GM18909 (cell line): ENCODE measurements around the gene CHKB.
"Not testable (repeated sequence)": the region's sequence is repeated elsewhere in the genome, so short reads cannot be mapped to it uniquely, and the experiment has no call there.

ENCODE experiments used
- ATAC-seq: cut with Tn5 transposase; IDR thresholded peaks from one replicate; pipeline ENCODE4 v1.9.1; 2021; ENCODE audit warnings: mild to moderate bottlenecking; ENCODE audit not compliant: unreplicated experiment, poor library complexity

The CHKB gene

DNA sequence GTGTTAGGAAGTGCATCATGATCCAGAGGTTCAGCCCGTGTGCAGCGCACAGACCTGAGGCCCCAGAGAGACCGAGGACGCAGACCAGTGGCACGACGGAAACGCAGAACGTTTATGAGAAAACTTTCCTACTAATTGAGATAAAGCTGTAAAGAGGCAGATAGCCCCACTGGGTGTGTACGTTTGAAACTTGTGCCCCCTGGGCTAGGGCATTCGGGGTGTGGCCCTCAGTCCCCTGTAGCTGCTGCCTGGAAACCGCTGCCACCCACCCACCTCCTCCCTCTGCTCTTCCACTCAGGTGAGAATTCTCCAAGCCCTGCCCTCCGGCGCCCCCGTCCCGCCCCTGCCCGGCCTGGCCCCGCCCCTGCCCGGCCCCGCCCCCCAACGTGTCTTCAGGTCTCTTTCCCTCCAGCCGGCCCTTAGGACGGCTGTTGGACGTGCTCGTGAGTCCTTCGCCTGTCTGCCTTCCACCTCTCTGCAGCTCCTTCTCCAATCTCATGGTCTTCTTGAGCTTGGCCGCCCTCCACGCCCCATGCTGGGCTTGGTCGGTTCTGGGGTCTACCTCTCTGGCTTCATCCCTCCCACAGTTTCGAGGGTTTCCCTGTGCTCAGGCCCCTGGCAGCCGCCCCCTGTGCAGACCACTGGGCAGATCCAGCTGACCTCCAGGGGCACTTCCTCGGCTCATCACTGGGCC lies 30.0 kb upstream of the CHKB start:
- ATAC-seq, result no peak

DNA sequence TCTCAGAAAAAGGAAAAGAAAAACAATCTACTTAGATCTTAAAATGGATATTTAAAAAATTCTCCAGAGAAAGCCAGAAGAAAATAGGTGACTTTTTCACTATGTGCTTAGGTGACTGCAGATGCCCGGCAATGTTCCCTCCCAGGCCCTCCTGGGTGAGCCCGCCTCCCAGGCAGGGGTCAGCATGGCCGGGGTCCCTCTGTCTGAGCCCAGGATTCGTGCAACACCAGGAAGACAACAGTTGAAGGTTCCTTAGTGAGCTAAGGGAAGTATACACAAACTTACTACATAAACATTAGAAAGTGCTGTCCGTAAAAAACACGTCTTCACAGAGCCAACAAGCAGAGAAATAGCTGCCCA lies 29.5 kb upstream of the CHKB start:
- ATAC-seq, result no peak

DNA sequence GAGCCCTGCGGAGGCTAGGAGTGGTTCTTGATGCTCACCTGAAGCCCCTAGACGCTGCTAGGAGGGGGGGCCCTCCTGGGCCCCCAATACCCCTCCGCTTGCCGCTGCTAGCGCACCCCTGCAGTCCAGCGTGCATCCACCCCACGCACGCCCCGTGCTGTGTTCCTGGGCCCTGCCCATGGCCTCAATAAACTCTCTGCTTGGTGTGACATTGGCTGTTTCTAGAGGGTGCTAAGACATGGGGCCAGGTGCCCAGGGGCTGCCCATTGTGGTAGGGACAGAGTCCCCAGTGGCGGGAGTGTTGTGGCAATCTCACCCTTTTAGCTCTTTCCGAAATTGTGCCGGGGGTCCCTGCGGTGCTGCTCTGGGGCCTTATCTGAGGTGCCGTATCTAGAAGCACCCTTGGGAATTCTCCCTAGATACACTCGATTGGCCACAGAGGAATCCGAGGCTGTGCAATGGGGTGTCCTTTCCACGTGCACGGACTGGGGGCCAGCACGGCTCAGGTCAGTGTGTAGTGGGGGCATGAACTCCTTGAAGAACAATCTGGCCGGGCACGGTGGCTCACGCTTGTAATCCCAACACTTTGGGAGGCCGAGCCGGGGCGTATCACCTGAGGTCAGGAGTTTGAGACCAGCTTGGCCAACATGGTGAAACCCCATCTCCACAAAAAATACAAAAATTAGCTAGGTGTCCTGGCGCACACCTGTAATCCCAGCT lies 28.9 kb upstream of the CHKB start:
- no peak for ATAC-seq

DNA sequence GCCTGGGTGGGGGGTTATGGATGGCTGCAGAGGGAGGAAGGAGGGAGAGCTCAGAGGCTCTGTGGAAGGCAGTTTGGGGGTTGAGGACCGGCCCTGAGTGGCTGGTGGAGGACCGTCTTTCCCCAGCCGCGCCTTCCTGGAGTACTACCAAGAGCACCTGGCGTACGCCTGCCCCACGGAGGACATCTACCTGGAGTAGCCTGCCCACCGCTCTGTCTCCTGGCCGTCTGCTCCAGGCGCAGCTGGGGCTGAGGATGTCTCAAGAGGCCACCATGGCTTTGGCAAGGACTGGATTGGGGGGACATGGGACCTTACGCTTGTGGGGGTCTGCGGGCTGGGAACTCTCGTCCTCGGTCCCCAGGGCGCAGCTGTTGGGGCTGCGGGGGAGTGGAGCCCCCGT lies 27.9 kb upstream of the CHKB start:
- no peak for ATAC-seq

DNA sequence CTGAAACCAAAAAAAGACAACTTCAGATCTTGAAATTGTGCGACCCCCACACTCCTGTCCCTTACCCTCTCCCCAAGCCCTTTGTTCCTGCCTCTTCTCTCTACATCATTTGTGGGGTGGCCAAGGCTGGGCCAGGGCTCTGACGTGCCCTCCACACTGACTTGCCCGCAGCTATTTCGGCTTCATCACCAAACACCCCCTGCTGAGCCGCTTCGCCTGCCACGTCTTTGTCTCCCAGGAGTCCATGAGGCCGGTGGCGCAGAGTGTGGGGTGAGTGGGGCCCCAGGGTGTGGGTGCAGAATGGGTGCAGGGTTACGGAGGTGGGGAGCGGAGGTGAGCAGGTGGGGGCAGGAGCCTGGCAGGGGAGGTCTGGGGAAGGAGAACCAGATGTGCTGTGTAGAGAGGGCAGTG lies 27.4 kb upstream of the CHKB start:
- ATAC-seq, result no peak

DNA sequence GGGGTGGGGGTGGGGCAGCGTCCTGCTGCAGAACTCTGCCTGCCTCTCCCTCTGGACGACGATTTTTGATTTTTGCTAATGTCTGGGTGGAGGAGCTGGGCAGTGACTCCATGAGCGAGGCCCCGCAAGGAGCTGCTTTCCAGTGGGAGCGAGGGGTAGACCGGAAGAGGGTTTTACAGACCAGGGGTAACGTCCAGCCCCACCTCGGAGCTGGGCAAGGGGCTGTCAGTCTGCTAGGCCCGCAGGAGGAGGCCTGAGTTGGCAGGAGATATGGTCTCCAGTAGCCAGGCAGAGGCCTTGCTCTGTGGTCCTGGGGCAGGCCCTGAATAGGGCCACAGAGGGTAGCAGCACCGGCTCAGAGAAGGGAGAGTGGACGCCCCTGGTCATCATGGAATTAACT lies 26.9 kb upstream of the CHKB start:
- no peak for ATAC-seq

DNA sequence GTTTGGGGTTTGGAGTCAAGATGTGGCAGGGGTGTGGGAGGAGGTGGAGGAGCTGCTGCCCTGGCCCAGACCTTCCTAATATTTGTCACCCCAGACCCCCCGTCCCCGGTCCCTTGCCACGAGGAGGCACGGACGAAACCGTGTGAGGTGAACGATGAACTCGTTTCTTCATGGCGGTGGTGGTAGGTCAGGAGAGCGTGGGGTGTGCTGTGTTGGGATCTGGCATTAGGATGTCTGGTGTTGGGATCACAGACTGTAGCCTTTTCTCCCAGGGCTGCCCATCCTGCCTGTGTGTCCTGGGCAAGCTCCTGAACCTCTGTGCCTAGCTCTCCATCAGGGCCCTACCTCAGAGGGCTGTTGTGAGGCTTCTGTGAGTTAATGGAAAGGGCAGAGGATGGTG lies 26.3 kb upstream of the CHKB start:
- no peak for ATAC-seq

DNA sequence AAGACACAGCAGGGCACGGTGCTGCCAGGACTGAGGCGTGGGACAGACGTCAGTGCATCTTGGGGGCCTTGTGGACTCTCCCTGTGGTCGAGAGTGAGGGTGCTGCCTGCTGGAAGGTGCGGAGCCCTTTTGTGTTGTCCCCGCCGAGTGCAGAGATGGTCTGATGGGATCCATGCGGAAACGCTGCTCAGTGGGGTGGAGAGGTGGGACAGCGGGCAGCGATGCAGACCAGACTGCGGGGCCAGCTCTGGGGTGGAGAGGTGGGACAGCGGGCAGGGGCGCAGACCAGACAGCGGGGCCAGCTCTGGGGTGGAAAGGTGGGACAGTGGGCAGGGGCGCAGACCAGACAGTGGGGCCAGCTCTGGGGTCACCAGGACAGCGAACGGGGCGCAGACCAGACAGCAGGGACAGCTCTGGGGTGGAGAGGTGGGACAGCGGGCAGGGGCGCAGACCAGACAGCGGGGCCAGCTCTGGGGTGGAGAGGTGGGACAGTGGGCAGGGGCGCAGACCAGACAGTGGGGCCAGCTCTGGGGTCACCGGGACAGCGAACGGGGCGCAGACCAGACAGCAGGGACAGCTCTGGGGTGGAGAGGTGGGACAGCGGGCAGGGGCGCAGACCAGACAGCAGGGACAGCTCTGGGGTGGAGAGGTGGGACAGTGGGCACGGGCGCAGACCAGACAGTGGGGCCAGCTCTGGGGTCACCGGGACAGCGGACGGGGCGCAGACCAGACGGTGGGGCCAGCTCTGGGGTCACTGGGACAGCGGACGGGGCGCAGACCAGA lies 25.6 kb upstream of the CHKB start:
- ATAC-seq, result not testable (repeated sequence)

DNA sequence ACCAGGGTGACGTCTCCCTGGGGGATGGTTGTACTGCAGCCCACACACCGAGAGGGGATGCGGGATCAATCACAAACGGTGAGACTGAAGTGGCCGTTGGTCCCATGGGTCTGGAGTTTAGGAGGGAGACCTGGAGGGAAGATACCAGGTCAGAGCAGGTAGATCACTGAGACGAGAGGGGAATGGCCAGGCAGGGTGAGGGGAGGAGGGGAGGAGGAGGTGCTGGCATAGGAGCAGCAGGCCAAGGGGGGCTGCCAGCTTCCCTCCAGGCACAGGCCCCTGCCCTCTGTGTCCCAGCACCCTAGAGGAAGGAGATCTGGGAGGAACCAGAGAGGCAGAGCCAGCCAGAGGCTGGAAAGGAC lies 25.0 kb upstream of the CHKB start:
- ATAC-seq, result no peak

DNA sequence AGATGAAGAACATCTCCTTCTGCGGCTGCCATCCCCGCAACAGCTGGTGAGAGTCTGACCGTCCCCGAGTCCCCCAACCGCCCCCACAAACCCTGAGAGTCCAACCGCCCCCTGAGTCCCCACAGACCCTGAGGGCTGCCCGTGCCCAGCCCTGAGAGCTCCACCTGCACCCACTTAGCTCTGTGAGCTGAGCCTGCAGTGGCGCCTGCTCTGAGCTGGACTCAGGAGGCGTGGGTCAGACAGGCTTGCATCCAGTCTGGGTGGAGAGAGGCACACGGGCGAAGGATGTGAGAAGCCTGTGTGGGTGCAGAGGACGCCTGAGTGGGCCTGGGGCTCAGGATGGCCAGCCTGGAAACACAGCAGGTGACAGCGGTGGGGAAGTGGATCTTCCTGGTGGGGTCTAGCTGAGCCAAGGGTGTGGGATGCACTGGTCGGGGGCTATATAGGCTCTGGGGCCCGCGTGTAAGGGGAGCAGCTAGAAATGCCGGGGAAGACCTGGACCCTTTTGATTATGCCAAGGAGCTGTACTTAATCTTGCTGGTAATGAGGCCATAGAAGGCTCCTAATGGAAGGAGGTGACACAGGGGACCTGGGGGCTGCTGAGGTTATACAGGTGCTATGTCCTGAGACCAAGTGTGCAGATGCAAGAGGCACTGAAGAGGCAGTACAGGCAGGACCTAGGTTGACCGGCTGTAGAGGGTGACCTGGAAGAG lies 24.5 kb upstream of the CHKB start:
- ATAC-seq, result no peak

DNA sequence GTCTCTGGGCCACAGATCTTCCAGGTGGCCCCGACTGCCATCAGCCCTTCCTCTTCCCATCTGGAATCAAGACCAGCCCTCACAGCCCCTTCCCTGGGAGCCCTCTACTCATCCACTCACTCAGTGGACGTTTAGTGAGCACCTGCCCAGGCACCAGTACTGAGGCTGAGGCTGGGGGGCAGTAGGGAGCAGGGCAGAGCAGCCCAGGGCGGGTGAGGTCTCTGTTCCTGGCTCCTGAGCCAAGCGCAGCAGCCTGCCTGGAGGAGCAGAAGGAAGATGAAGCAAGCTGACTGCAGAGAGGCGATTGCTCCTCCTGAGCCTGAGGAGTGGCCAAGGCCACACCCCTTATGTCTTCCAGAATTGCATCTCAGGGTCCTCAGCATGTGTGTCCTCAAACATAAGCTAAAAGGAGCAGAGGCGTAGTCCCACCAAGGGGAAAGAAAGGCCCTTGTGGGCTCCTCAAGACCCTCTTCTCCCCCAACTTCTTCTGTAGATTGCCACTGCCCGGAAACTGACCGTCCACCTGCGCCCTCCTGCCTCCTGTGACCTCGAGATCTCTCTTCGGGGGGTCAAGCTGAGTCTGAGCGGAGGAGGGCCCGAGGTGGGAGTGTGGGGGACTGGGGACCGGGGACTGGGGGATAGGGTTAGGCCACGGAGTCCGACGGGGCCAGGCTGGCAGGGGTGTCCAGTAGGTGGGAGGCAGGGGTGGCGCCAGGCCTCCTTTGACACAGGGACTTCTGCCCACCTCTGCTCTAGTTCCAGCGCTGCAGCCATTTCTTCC lies 23.7 kb upstream of the CHKB start:
- no peak for ATAC-seq

DNA sequence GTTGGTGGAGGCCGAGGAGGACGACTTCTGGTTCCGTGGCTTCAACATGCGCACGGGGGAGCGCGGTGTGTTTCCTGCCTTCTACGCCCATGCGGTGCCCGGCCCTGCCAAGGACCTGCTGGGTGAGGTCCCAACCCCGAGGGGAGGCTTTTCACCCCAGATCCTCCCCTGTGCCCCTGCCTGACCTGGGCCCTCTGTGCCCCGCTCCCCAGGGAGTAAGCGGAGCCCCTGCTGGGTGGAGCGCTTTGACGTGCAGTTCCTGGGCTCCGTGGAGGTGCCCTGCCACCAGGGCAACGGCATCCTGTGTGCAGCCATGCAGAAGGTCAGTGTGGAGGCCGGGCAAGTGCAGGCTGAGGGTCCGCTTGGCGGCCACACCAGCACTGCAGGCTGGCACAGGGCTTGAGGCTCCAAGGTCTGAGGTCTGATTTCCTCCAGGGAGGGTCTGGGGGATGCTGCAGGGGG lies 23.0 kb upstream of the CHKB start:
- ATAC-seq, result no peak

DNA sequence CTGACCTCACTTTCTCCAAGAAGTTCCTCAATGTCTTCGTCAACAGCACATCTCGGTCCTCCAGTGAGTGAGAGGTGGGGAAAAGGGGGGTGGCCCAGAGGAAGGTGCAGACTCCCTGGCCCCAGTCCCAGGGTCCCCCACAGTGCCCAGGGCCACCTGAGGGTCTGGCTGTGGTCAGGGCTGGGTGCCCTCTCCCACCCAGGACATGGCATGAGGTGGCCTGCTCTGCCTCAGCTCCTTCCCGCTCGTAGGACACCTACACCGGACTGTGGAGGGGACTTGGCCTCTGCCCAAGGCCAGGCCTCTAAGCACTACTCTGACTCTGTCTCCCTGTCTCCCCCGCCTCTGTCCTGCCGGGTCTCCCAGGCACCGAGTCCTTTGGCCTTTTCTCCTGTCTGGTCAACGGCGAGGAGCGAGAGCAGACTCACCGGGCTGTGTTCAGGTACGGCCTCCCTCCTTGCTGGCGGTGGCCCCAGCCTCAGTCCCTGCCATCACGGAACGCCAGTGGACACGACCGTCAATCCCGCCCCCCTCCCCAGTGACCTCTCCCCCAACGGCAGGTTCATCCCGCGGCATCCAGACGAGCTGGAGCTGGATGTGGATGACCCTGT lies 22.5 kb upstream of the CHKB start:
- ATAC-seq, result no peak

DNA sequence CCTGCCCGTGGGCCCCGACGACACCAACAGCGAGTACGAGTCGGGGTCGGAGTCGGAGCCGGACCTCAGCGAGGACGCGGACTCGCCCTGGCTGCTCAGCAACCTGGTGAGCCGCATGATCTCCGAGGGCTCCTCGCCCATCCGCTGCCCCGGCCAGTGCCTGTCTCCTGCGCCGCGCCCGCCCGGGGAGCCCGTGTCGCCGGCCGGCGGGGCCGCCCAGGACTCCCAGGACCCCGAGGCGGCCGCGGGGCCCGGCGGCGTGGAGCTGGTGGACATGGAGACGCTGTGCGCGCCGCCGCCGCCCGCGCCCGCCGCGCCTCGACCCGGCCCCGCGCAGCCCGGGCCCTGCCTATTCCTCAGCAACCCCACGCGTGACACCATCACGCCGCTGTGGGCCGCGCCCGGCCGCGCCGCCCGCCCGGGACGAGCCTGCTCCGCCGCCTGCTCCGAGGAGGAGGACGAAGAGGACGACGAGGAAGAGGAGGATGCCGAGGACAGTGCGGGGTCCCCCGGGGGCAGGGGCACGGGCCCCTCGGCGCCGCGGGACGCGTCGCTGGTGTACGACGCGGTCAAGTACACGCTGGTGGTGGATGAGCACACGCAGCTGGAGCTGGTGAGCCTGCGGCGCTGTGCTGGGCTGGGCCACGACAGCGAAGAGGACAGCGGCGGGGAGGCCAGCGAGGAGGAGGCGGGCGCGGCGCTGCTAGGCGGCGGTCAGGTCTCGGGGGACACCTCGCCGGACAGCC lies 21.8 kb upstream of the CHKB start:
- no peak for ATAC-seq

DNA sequence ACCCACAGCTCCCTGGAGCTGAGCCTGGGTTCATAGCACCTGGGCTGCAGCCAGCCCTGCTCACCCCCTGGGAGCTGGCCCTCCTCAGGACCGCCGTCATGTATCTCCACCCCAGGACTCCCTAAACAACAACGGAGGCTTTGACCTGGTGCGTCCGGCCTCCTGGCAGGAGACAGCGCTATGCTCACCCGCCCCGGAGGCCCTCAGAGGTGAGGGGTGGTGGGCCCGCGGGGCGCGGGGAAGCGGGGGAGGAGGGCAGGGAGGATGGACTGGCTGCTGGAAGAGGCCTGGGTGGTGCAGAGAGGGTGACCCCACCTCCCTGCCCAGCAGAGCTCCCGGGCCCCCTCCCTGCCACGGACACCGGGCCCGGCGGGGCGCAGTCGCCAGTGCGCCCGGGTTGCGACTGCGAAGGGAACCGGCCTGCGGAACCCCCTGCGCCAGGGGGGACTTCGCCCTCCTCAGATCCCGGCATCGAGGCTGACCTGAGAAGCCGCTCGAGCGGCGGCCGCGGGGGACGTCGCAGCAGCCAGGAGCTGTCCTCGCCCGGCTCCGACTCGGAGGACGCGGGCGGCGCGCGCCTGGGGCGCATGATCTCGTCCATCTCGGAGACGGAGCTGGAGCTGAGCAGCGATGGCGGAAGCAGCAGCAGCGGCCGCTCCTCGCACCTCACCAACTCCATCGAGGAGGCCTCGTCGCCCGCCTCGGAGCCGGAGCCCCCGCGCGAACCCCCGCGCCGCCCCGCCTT lies 21.0 kb upstream of the CHKB start:
- no peak for ATAC-seq

DNA sequence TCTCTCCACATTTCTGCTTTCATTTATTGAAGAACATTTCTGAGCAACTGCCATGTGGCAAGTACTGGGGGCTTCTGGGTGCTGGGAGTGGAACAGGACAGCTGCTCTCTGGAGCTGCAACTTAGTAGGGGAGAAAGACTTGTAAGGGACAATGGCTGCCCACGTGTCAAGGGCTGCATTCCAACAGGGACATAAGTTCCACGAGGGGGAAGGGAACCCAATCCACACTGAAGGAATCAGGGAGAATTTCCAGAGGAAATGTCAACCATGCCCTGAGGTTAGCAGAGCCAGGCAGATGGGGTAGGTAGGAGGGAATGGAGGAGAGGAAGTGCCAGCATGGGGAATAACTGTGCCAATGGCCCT lies 19.7 kb upstream of the CHKB start:
- ATAC-seq, result no peak

DNA sequence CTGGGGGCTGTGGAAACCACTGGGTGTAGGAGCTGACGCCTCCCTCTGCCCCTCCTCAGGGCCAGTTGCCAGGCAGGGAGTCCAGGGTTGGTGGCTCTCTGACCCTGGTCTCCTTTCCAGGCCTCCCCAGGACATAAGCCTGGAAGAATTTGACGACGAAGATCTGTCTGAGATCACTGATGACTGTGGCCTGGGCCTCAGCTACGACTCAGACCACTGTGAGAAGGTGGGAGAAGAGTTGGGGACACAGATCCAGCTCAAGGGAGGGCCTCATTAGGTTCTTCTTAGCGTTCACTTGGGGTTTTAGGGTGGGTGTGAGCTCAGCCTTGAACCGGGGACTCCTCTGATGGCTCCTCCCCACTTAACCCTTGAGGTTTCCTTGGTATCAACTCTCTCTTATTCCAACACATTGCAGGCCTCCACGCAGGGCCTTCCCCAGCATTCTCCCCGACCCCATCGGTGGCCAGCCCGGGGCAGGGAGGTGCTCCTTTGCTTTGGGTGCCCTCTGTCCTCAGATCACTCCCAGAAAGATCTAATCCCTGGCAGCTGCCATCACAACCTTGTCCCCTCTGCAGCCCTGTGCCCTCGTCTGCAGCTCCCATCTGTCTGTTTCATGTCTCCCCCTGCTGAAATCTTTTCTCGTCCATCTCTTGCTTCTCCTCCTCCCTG lies 19.2 kb upstream of the CHKB start:
- no peak for ATAC-seq
